ENCODE data around the gene CXCR5.

CXCR5 gene

DNA sequence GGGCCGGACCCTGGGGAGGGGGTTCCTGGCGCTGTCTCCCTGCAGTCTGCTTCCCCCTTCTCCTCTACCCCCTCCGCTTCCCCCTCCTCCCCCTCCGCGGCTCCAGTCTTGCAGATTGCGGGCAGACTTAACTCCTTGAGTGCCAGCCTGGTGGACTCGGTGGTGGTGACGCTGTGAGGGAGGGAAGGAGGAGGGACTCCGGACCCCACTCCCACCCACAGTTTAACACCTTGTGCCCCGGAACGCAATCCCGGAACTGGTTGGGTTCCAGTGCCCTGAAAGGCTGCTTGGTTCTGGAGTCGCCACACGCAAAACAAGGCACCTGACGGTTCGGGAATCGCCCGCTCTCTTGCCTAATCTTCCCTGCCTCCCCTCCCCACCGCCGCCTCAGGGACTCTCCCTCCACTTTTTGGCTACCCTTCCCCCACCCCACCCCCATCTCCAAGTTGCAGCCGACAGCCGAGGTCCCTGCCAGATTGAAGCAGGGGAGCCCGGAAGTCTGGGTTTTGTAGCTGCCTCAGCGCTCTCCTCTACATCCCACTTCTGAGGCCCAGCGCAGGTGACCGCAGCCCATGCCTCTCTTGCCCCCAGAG, 45.9 kb downstream of the CXCR5 start:
- peak; percentile 89 for DNase-seq

DNA sequence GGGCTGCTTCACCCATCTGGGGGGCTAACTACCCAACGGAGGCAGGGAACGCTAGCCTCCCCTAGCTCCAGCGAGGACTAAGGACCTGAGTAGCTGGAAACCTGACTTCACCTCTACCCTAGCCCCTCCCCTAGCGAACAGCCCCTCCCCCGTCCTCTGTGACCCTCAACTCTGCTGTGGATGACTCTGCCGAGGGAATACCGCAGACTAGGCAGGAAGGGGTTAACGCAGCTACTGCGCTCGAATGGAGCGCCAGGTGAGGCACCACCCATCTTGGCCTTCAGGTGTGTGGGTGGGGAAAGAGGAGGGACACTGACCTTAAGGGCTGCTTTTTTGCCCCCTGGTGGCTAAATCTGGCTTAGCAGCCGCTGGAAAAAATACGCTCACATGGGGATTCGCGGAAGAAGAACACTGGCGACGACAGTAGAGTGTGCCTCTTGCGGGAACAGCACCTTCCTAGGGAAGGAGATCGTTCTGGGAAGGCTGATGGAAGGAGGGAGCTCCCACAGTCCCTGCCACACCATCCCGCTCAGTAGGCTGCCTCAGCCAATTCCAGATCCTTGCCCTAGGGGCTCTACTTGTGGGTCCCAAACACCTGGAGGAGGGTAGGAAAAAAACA, 46.5 kb downstream of the CXCR5 start:
- peak; percentile 96 for DNase-seq

DNA sequence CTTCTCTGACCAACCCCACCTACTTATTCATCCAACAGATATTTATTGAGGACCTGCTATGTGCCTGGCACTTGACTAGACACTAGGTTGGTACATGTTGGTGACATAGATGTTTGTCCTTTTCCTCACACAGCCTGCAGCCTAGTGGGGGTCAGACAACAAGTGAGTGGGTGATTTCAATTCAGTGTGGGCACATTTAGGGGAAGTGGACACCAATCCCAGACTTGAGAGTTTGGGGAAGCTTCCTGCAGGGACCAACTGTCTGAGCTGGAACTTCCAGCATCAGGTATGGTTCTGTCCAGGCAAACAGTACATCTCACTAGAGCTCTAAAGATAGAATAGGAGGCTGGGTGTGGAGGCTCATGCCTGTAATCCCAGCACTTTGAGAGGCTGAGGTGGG, 47.9 kb downstream of the CXCR5 start:
- no peak for DNase-seq

DNA sequence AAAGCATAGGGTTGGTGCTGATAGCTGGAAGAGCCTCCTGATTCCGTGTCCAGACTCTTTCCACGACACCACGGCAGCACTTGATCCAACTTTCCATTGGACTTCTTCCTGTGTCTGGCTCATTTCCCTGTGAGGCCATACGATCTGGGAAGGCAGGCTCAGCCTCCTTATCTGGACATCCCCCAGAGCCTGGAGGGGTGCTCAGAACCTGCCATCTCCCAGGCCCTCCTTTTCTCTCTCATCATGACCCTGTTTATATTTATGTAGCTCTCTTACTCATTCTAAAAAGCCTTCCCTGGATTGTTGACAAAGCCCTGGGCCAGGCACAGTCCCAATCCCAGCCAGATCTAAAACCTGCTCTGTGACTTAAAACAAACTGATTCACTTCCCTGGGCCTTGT, 49.8 kb downstream of the CXCR5 start:
- no peak for DNase-seq

- no peak for DNase-seq
These were observed 51.7 kb downstream of the CXCR5 start for GRCh38 chr11:118935376-118935775.

DNA sequence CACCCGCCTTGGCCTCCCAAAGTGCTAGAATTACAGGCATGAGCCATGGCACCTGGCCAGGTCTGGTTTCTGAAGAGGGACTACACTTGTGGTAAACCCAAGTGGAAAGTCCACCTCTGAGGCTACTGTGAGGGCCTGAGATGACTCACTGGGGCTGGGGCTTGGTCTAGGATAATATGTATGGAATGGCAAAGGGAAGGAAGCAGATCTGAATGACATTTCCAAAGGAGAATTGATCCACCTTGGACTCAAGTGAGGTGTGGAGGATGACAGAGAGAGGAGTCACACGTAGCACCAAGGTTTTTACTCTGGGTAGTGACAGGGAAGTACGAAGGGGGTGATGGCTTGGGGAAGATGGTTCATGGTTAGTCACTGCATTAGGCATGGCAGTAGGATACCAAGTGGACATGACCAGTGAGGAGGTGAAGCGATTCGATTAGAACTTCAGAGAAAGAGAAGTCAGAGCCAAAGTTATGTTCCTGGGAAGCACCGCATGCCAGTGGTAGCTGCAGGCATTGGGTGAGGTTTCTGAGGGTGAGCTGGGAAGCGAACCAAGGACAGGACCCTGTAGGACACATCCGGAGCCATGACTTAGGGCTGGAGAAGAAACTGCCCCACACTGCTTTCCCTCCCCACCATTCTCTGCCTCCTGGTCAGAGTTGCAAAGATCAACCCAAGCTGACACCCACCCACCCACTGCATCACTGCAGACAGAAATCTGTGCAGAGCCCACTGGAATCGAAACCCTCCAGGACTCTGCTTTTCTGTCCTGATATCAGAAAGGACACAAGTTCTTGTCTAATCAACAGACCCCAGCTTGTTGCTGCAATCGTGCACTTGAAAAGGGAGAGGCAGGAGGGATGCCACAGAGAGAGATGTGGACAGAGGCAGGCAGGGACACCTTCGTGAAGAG, 55.1 kb downstream of the CXCR5 start:
- DNase-seq: peak; percentile 26

DNA sequence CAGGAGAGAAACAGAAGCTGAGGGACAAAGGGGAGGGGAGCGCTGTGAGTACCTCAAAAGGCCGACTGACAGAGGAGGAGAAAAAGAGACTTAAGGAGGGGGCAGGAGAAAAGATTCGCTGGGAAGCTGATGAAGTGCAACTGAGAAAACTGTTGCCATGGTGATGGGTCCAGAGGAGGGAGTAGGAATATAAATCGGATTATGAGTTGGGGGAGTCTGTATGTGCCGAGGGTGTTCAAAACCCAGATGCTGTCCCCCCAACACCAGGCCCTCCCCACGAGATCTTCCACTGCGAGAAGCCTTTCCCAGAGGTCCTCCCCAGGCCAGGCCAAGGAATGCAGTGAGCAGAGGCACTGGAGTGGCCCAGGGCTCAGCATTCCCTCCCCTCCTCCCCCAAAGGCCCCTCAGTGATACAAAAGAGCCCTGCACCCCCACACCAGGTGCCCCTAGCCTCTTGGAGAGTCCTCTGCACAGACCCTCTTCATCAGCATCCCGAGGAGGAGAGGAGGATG, 55.8 kb downstream of the CXCR5 start:
- DNase-seq: no peak

GRCh38 chr11:118939953-118940598, 56.4 kb downstream of the CXCR5 start:
- no peak for DNase-seq

DNA sequence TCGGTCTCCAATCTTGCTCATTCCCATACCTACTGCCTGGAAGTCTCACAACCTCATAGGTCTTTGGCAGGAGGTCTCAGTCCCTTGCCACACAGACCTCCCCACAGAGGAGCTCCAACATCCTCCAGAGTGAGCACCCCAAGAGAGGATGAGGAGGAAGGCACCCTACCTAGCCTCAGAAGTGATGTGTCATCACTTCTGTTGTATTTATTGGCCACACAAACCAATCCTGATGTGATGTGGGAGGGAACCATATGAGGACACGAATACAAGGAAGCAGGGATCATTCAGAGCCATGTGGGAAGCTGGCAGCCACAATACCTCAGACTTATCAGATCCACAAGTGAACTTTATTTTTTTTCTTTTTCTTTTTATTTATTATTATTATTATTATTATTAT, 63.4 kb downstream of the CXCR5 start:
- no peak for DNase-seq

Measured in OCI-M1 (cell line).